HG02571 (cell line): ENCODE measurements around the gene EP400.
"Not testable (repeated sequence)": the region's sequence is repeated elsewhere in the genome, so short reads cannot be mapped to it uniquely, and the experiment has no call there.

ENCODE experiments used
- ATAC-seq: cut with Tn5 transposase; IDR thresholded peaks from one replicate; pipeline ENCODE4 v1.9.1; 2021; ENCODE audit warnings: mild to moderate bottlenecking, moderate library complexity; ENCODE audit not compliant: unreplicated experiment

The EP400 gene

GRCh38 chr12:132078190-132078589 lies 128.4 kb downstream of the EP400 start:
- ATAC-seq, result no peak

GRCh38 chr12:132079200-132079599 lies 129.5 kb downstream of the EP400 start:
- no peak for ATAC-seq

DNA sequence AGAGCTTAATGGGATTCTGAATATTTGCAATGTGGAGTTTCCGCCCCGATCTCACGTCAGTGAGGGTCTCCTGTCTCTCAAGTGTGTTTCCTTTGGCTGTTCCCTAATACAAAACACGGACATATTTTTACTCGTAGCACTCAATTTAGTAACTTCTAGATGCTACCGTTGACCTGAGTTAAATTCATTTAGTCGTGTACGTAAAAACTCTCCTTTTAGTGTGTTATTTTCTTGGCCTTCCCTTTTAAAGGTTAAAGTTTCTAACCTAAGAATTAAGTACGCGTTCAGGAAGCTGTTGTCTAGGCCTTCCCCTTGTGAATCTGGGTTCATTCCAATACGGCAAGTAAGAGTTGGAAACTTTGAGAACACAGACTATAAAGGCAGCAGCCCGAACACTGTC lies 130.0 kb downstream of the EP400 start:
- ATAC-seq, result no peak

GRCh38 chr12:132080515-132080914 lies 130.8 kb downstream of the EP400 start:
- ATAC-seq, result not testable (repeated sequence)

- ATAC-seq, result no peak
Observed at GRCh38 chr12:132081423-132081822, 131.7 kb downstream of the EP400 start.

GRCh38 chr12:132083614-132083940 lies 133.8 kb downstream of the EP400 start:
- no peak for ATAC-seq

DNA sequence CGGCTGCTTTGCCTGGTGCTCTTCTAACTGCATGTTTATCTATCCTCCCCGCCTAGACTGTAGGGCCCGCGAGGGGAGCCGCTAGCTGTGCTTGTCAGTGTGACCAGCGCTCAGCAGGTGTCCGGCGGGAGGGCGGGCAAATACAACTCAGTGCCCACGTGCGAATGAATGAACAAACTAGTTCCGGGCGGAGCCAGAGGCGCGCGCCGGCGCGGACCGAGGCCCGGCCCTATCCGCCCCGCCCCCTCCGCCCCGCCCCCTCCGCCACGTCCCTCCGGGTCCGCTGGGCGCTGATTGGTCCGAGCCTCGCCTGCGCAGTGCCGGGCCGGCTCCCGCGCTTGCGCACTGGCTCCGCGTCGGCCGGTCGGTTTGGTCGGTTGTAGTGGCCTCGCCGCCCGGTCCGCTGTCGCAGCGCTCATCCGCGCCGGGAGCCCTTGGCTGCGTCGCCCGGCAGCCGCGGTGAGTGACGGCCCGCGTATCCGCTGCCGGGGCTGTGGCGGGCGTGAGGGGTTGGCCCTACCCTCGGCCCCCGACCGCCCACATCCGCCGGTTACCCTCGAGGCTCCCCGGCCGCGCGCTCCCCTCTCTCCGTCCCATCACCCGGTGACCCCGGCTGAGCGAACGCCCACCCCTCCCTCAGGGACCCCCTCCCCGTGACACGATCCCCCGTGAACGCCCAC lies 134.3 kb downstream of the EP400 start:
- peak; percentile 81 for ATAC-seq

GRCh38 chr12:132084621-132085290 lies 135.0 kb downstream of the EP400 start:
- ATAC-seq, result no peak

- no peak for ATAC-seq
Observed at GRCh38 chr12:132085291-132085635, 135.5 kb downstream of the EP400 start.

- ATAC-seq, result no peak
Observed at GRCh38 chr12:132089407-132089910, 139.7 kb downstream of the EP400 start.

- no peak for ATAC-seq
Observed at GRCh38 chr12:132094269-132094891, 144.6 kb downstream of the EP400 start.

DNA sequence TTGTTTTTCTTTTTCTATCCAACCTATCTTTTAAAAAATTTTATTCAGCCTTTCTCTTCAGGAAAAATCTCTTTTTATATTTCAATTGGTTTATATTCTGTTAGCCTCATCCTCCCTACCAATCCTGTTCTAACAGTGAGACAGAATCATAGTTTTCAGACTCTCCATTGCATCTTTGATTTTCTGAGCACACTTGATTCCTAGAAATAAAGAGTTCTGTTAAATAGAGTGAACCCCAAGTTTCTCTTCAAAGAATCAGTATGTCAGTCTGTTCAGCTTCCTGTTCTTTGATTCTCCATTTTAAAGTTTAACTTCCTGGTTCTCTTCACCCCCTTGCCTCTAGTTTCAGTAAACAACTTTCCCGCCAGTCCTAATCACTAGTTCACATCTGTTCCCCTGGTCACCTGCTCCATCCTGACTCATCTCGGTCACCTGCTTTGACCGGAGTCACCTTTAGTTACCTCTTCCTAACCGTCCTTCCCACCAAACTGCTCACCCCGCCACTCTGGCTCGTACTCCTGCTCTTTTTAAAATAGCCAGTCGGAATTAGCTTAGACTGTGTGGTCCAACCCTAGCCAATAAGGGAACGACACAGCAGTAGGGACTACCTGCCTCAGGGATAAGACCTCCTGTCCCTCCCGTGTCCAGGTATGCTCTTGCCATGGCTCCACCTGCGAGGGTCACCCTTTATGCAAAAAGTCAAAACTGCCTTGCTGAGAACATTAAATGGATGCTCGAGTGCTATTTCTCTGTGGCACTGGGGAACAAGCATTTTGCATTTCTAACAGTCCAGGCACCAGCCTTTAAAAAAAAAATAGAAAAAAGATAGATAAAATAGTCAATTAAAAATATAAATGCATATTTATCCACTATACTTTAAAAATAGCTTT lies 146.0 kb downstream of the EP400 start:
- no peak for ATAC-seq

GRCh38 chr12:132099739-132100138 lies 150.0 kb downstream of the EP400 start:
- no peak for ATAC-seq

DNA sequence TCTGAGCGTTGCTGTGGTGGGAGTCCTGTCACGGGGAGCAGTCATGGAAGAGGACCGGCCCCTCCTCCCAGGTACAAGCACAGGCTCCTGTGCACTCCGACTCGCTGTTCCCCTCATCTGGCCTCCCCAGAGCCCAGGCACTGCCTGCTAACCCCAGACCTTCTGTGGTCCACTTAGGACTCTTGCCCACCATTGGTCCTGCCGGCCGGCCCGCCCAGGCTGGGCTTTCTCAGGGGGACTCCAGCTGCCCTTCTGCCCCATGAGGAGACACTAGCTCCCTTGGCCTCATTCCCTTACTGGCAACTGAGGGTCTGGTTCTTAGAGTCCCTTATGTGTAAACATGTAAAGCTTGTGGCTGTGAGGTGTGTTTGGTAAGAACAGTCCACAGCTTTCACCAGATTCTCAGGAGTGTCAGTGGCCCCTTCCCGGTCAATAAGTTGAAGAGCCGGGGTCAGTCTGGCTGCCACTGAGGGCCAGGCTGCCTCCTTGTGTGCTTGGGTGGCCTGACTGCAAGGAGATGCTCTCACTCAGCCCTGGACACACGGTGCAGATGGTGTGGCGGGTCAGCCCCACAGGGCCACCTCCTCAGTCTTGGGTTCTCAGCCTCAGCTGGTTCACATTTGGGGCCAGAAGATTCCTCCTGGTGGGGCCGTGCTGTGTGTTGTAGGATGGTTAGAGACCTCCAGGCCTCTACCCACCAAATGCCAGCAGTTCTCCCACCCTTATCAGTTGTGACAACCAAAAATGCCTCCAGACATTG lies 150.7 kb downstream of the EP400 start:
- no peak for ATAC-seq

GRCh38 chr12:132102297-132102696 lies 152.6 kb downstream of the EP400 start:
- no peak for ATAC-seq

DNA sequence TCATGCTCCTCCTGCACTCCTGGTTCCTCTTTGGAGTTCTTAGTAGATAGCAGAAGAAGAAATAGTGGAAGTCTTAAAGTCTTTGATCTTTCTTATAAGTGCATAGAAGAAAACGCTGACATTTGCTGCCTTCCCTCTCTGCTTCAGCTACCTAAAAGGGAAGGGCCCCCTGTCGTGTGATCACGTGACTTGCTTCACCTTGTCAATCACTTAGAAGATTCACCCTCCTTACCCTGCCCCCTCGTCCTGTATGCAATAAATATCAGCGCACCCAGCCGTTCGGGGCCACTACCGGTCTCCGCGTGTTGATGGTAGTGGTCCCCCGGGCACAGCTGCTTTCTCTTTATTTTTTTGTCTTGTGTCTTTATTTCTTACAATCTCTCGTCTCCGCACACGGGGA lies 153.3 kb downstream of the EP400 start:
- not testable (repeated sequence) for ATAC-seq

DNA sequence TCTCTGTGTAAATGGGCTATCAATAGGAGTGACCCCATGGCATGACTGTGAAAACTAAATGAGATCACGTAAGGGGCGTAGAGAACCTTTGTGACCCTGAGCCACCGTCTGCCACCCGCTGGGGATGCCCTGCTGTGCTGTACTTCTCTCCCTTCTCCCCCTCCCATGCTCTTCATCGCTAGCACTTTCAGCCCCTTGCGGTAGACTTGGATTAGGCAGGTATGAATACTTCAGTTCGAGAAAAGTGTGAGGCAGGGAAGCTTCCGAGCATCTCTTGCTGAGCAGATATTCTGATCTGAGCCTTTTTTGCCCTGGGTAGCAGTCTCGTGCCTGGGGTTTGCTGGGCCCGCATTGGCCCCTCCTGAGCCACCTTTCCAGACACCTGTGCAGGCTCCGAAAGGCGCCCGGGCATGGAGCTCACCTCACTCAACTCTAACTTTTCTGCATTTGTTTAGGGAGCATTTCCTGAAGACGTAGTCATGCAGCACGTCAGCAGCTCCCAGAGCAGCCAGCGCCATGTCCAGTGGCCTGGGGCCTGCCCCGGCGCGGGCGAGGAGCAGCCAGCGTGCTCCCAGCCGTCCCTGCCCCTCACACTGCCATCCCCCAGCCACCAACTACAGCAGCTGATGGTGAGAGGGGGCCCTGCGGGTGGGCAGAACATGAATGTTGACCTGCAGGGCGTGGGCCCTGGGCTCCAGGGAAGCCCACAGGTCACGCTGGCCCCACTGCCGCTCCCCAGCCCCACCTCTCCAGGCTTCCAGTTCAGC lies 154.0 kb downstream of the EP400 start:
- ATAC-seq, result no peak

DNA sequence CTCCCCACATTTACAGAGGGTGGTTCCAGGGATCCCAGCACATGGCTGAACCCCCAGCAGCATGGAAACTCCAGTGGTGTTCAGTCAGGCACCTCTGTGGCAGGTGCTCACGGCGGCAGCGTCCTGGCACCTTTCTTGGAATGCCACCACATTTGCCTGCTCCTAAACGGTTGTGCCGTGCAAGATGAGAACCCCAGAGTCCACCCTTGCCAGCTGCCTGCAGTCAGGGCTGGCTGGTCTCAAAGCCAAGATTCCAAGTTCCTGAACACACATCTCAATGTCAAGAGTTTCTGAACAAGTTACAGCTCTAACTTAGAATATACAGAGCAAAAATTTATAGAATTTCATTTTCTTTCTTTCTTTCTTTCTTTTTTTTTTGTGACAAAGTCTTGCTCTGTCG lies 155.7 kb downstream of the EP400 start:
- ATAC-seq, result no peak

DNA sequence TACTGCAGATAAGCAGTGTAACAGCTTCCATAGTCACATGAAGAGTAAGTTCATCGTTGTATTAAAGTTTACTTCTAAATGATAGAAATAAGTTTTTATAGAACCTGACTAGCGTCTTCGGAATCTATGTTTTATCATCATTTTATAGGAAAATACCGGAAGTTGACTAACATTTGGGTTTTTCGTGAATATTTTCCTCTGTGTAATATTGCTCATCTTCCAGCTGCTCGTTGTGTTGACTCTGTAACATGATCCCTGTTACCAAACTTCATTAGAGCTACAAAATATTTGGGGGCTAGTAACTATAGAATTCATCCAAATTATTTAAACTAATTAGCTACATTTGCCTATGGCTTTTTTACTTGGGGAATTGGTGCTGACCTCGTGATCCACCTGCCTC lies 157.2 kb downstream of the EP400 start:
- ATAC-seq, result no peak
